ENCODE data around the gene FAM120AOS.

Gene FAM120AOS

GRCh38 chr9:93437996-93438395, 15.4 kb downstream of the FAM120AOS start:
- DNase-seq (ENCODE audit: low spot score) = no peak

DNA sequence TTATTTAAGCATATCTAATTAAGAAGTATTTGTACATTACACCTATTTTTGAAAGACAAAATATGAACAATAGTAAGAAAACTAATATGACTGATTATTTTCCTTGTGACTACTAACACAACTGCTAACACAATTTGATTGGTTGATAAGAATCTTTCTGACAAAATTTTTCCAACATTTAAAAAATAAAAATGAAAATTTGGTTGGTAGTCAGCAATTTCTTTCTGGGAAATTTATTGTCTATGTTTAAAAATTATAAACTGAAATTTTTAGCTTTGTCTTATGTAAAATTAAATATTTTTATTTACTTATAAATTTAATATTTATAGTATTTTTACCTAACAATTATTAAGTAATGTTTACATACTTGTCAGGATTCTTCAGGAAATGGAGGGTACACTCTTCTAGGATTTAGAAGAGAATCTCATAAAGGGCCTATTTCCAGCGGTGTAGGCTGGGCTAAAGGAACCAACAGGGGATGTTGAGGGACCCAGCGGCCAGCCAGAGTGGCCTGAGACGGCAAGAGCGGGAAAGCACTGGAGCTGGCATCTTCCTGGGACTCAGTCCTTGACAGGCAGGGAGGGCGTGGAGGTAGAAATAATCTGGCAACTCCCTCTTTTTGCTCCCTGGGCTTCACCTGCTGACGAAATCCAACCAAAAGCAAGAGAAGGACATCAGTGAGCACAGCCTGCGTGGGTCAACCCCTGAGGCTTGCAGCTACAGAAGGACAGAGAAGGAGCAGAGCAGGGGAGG, 16.6 kb downstream of the FAM120AOS start:
- DNase-seq (ENCODE audit: low spot score) = no peak

DNA sequence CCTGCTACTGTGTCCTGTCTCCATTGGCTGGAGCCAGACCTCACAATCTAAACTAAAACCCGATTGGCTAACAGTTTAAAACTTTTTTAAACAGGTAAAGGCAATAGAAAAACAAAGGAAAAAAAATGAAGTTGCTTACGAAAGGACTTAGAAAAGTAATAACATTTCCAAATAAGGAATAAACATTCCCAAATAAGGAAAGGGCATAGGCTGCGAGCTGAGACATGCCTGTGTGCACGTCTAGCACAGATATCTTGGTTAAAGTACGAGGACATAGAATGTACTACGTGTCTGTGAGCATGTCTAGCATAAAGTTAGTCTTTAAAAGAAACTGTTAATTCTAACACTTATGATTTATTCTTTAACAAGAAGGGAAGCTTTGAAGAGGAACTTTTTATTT, 17.2 kb downstream of the FAM120AOS start:
- DNase-seq (ENCODE audit: low spot score) = no peak

DNA sequence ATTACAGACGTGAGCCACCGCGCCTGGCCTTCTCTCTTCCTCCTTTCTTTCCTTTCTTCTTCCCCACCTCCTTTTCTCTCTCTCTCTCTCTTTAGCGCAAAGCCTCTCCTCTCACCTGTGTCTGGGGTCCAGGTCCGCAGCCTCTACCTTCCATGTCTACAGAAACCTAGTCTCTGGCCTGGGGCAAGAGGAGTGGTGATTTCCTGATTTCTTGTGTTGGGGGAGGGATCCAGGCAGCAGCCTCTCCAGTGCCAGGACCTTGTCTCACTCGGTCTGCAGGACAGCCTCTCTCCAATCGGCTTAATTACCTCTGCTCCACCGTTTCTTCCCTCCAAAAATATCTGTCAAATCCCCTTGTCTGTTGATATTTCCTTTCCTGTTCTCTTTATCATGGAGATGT, 18.0 kb downstream of the FAM120AOS start:
- no peak for DNase-seq (ENCODE audit: low spot score)

DNA sequence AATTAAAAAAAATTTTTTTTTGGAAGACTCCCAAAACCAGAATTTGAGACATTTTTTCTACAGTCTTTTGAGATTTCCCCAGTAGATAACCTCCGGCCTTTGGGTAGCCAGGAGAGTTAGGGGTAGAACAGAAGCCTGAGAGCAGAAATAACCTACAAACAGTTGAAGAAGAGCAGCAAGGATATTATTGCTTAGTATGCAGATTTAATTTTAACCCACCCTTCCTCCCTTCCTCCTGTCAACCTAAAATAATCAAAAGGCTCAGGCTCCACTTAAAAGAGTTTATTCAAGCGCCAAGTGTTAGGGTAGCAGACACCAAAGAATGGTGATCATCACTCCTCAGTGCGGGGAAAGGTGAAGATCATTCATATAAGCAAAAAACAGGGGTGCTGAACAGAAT, 19.3 kb downstream of the FAM120AOS start:
- DNase-seq (ENCODE audit: low spot score) = no peak

DNA sequence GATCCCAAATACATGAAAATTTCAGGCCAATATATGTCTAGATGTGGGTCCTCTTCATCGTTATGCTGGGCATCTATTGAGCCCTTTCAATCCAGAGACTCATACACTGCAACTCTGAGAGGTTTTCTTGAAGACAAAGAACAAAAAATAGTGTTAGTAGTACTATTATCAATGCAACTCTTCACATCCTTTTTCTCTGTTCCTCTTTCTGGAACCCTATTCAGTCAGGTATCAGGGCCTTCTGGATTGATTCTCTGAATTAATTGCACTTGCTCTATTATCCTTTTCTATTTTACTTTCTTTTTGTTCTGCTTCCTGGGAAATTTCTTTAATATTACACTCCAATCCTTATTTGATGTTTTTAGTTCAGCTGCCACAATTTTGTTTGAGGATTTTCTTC, 20.4 kb downstream of the FAM120AOS start:
- DNase-seq (ENCODE audit: low spot score) = no peak

GRCh38 chr9:93431539-93432105, 21.8 kb downstream of the FAM120AOS start:
- no peak for DNase-seq (ENCODE audit: low spot score)

DNA sequence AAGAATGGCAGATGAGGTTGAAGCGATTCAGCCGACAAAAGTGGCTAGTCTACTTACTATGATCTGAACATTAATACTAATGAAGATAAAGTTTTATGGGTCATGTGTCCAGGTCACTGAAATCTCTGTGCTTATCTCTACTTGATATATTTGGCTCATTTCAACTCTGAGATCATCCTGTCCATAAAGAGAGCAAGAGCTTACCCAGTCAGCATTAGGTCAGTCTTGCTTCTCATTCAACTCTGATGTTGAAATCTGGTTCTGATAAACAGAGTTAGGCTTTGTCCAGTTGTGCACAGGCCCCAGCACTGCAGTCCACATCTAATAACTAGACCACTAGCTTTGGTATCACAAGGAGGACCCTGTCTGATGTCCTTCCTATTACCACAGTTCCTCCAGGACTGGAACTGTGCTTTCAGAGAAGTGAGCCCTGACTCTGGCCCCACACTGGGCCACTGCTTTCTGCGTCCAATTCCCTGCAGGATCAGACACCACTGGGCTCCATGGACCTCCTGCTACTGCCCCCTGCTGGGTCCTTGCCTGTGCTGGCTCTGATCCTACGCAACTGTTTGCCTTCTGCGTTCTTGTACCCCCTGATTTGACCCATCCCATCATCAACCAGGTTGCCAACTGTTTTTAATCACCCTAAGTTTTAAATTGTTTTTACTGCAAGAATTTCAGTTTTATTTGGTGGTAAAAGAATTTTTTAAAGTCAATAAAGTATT, 25.6 kb downstream of the FAM120AOS start:
- DNase-seq (ENCODE audit: low spot score) = no peak

GRCh38 chr9:93422977-93423616, 30.3 kb downstream of the FAM120AOS start:
- DNase-seq (ENCODE audit: low spot score) = no peak

DNA sequence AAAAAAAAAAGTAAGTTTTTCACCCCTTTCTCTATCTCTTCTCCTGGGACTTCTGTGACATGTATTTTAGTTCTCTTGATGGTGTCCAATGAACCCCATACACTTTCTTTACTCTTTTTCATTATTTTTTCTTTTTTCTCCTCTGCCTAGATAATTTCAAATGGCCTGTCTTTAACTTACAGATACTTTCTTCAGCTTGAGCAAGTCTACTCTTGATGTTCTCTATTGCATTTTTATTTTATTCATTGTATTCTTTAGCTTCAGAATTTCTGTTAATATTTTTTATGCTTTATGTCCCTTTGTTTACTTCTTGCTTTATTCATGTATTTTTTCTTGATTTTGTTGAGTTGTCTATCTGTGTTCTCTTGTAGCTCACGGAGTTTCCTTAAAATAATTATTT, 34.4 kb downstream of the FAM120AOS start:
- DNase-seq (ENCODE audit: low spot score) = no peak

DNA sequence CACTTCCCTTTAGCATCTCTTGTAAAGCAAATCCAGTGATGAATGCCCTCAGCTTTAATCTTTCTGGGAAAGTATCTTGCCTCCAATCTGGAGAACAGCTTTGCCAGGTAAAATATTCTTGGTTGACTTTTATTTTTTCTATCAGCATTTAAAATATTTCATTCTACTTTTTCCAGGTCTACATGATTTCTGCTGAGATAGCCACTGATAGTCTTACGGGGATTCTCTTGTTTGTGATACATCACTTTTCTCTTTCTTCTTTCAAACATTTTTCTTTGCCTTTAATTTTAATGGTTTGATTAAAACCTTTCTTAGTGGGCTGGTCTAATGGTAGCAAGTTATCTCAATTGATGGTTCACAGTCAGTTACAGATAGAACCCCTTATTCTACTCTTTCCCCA, 35.8 kb downstream of the FAM120AOS start:
- no peak for DNase-seq (ENCODE audit: low spot score)

DNA sequence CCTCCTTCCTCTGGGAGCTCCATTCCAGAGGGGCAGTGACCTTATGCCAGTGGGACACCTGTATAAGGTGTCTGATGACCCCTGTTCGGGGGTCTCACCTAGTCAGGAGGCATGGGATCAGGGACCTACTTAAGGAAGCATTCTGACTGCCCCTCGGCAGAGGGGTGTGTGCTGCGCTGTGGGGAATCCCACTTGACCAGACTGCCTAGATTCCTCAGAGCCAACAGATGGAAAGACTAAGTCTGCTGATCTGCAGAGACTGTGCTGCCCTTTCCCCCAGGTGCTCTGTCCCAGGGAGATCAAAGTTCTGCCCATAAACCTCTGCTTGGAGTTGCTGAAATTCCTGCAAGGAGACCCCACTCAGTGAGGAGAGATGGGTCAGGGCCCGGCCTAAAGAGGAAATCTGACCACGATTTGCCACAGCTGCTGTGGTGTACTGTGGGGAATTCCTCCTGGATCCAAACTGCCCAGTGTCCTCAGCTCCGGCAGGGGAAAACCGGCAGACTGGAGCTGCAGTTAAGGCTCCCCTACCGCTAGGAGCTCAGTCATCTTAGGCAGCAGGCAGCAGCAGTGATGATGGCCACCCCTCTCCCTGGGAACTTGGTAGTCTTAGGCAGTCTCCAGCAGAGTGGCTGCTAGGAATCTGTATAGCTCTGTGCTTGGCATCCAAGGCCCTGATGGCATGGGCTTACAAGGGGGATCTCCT, 36.7 kb downstream of the FAM120AOS start:
- DNase-seq (ENCODE audit: low spot score) = no peak

GRCh38 chr9:93415176-93415690, 38.1 kb downstream of the FAM120AOS start:
- DNase-seq (ENCODE audit: low spot score) = no peak

- no peak for DNase-seq (ENCODE audit: low spot score)
Observed at GRCh38 chr9:93413530-93413929, 39.9 kb downstream of the FAM120AOS start.

DNA sequence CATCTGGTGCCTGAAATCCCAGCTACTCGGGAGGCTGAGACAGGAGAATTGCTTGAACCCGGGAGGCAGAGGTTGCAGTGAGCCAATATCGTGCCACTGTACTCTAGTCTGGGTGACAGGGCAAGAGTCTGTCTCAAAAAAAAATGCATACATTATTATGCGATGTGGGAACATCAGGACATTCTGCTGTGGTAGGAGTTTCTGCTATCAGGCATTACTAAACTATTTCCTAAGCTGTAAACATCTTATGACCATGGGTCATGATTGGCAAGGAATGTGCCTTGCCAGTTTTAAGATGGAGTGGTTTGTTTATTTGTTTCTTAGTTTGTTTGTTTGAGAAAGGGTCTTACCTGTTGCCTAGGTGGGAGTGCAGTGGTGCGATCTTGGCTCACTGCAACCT, 47.0 kb downstream of the FAM120AOS start:
- DNase-seq (ENCODE audit: low spot score) = no peak

DNA sequence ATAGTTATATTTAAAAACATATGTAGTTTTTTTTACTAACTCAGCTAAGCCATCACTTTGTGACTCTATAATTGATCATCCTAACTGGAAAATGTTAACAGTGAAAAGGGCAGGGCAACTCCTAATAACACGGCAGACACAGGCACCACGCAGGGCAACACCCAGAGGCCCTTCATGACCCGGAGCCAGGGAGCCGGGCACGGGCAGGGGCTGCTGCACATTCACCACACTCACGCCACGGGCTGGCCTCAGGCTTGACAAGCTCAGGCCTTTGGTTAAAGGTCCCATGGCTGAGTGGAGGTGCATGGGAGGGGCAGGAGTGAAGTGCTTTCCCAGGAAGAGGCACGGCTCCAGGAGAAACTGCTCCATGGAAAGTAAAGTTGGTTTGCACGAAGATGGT, 54.9 kb downstream of the FAM120AOS start:
- DNase-seq (ENCODE audit: low spot score) = no peak

DNA sequence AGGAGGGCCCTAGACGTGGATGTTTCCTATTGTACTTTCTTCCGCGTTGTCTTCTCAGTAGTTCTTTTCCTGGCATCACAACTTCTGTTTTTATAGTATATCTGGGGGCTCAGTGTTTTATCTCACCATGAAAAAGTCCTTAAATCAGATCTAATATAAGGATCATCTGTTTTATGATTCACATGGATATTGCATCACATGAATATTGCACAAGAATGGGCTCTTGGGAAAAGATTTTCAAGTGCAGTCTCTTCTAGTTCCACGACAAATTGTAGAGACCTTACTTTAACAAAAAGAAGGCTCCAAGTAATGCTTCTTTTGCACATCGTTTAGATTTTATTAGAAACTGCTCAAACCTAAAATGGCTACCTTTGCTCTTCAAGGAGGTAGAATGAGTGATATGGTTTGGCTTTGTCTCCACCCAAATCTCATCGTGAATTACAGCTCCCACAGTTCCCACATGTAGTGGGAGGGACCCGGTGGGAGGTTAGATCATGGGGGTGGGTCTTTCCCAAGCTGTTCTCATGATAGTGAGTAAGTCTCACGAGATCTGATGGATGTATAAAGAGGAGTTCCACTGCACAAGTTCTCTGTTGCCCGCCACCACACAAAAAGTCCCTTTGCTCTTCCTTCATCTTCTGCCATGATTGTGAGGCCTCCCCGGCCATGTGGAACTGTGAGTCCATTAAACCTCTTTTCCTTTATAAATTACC, 55.6 kb downstream of the FAM120AOS start:
- no peak for DNase-seq (ENCODE audit: low spot score)

Measured in activated CD4-positive, alpha-beta T cell treated with anti-CD3 and anti-CD28 coated beads, Interleukin-2, Interleukin-4, amounts not matched to agents 100 ng/mL and 50 ng/mL, durations not matched to agents 16 hours and 8 hours (primary cell).